ENCODE data around the gene SCAPER.
"Not testable (repeated sequence)": the region's sequence is repeated elsewhere in the genome, so short reads cannot be mapped to it uniquely, and the experiment has no call there.

SCAPER gene

DNA sequence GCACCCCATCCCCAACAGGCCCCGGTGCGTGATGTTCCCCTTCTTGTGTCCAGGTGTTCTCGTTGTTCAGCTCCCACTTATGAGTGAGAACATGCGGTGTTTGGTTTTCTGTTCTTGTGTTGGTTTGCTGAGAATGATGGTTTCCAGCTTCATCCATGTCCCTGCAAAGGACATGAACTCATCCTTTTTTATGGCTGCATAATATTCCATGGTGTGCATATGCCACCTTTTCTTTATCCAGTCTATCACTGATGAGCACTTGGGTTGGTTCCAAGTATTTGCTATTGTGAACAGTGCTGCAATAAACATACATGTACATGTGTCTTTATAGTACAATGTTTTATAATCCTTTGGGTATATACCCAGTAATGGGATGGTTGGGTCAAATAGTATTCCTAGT lies 217.5 kb downstream of the SCAPER start:
- in situ Hi-C loops (cut with HindIII; ENCODE audit: low sequenced_read_pairs), result not testable (repeated sequence)

DNA sequence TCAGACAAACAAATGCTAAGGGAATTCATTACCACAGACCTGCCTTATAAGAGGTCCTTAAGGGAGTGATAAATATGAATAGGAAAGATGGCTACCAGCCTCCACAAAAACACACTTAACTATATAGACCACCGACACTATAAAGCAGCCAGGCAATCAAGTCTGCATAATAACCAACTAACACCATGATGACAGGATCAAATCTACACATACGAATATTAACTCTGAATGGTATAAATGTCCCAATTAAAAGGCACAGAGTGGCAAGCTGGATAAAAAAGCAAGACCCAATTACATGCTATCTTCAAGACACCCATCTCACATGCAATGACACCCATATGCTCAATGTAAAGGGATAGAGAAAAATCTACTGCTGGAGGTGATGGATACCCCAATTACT lies 221.1 kb downstream of the SCAPER start:
- in situ Hi-C loops (cut with HindIII; ENCODE audit: low sequenced_read_pairs), result no loop called here

DNA sequence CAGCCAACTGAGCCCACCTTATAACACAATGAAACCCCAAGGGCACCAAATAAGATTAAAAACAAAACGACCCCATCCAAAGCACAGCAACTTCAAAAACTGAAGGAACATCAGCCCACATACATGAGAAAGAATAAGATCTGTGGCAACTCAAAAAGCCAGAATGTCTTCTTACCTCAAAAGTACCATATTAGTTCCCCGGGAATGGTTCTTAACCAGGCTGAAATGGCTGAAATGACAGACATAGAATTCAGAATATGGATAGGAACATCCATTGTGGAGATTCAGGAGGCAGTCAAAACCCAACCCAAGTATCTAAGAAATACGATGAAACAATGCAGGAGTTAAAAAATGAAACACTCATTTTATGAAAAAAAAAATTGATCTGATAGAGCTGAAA lies 222.3 kb downstream of the SCAPER start:
- in situ Hi-C loops (cut with HindIII; ENCODE audit: low sequenced_read_pairs), result no loop called here

DNA sequence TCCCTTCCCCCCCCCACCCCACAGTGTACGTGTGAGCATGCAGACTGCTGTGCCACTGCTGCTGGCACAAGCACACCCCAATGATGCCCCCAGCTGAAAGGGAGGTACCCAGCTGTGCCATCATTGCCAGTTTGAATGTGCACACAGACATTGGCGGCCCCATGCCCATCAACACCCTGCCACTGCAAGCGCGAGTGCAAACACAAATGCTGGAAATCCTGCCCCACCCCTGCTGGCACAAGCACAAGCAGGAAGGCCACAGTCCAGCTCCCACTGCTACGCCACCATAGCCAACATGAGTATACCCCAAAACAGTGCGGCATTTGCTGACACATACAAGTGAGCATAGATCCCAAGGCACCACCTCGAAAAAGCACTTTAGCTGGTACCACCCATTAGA lies 222.9 kb downstream of the SCAPER start:
- in situ Hi-C loops (cut with HindIII; ENCODE audit: low sequenced_read_pairs), result no loop called here

DNA sequence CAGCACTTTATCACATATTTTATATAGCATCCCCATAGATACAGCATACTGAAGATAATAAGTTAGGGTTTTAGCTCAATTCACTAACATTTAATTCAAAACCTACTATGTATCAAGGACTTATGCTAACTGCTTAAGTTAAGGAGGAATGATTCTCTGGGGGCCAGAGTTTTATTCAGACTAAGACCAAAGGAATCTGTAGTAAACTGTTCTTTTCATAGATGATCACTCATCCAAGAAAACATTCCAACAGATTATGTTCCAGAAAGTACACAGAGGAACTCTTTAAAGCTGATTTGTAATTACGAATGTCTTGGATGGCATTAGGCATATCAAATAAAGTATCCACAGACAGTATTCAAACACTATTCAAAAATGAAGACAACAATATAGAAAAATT lies 226.4 kb downstream of the SCAPER start:
- in situ Hi-C loops (cut with HindIII; ENCODE audit: low sequenced_read_pairs), result no loop called here

DNA sequence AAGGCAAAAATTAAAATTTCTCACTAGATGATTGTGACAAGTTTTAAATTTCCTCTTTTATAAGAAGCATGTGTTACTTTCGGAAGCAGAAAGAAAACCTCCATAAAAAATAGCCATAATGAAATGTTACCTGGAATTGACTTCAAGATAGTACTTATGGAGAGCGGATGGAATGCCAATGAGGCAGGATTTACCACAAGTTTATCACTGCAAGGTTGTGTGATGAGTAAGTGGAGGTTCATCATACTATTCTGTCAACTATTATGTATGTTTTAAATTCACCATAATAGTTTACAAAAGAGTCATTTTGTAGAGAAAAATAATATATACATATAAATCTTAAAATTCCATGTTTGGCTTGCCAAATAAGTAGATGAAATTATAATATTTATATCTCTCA lies 230.3 kb downstream of the SCAPER start:
- in situ Hi-C loops (cut with HindIII; ENCODE audit: low sequenced_read_pairs), result no loop called here

DNA sequence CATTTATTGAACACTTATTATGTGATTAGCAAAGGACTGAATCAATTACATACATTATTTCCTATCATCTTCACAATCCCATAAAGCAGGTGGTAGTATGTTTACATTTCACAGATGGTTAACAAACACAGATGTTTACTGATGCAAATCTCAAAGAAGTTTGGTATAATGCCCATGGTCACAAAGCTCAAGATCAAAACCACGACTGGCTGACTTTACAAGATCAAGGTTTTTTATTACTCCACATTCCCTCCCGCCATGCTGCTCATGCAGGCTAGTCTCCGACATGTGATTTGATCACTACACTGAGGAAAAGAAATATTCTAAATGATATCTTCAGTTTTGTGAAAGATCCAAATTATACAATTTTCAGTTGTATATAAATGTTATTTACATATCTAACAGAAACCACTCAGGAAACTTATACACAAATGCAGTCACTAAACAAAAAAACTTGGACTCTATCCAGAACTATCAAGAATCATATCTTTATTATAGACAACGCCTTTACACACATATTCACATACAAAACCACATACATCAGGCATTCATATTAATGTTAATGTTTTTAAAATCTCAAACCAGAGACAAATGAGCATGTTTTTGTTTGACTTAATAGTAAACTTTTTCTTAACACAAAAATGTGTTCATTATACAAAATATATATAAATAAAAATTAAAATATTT lies 235.5 kb downstream of the SCAPER start:
- in situ Hi-C loops (cut with HindIII; ENCODE audit: low sequenced_read_pairs), result no loop called here

DNA sequence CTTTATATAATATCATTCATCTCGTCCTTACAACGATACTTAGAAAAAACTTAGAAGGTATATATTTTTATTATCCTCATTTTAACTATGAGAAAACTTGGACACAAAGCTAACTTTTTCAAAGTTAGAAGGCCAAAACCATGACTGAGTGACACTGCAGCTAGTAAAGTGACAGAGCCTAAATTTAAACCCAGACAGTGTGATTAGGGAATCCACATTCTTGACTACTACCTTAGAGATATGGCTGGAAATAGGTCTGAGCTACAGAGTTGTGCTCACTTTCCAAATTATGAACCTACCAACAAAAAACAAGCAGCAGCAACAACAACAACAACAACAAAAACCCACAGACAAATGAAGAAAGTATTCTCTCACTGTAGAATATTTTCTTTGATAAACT lies 236.2 kb downstream of the SCAPER start:
- in situ Hi-C loops (cut with HindIII; ENCODE audit: low sequenced_read_pairs), result no loop called here

DNA sequence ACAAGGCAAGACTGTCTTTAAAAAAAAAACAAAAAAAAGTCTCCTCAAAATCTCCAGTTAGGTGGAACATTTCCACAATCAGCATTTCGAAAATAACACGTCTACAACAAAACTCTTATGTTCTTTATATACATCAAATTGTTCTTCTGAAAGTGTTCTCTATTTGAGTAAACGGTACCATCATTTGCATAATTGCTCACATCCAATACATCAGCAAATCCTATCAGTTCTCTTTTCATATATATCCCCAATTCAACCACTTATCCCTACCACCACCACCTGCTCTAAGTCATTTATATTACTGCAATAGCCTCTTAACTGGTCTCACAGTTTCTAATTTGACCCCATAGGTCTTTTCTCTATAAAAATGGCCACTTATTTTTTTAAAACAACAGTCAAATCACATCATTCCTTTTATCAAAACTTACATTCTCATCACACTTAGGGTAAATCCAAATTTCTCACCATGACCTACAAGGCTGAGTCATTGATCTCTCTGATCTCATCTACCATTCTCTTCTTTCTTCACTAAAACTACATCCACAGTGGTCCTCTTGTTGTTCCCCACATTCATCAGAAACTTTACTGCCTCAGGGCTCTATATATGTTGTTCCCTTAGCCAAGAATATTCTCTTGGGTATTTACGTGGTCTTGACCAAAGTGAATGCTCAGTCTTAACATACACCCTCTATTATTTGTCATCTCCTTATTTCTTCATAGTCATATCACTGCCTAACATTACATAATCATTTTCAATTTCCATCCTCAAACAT lies 237.0 kb downstream of the SCAPER start:
- in situ Hi-C loops (cut with HindIII; ENCODE audit: low sequenced_read_pairs), result no loop called here

DNA sequence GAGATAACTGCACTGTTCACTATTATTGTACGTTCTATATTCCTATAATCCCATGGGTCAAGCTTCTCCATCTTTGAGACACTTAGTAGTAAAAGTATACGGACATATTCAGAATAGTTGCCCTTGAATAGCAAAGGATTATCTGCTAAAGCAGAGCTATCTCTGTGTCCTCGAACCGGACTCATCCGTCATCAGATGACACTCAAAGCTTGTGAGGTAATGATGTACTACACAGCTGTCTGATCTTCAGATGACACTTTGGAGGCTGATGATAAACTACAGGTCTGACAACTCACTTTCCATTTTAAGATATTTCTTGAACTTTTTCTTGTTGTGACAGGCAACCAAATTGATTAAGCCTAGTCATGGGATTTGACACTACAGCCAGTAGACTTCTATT lies 240.2 kb downstream of the SCAPER start:
- in situ Hi-C loops (cut with HindIII; ENCODE audit: low sequenced_read_pairs), result no loop called here

DNA sequence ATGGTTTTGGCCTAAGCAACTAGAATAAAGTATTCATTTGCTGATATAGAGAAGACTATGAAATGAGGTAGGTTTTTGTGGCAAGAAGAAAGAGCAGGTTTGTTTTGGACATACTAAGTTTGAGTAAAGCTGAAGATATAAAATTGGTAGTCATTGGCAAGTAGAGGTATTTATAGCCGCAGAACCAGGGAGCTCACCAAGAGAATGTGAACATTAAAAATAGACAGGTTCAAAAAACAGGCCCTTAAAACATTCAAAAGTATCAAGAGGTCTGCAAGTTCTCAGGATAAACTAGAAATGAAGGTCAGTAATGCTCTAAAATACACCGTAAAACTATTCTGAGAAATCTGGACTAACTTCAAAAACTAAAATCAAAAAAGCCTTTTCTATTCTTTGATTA lies 240.7 kb downstream of the SCAPER start:
- in situ Hi-C loops (cut with HindIII; ENCODE audit: low sequenced_read_pairs), result no loop called here

DNA sequence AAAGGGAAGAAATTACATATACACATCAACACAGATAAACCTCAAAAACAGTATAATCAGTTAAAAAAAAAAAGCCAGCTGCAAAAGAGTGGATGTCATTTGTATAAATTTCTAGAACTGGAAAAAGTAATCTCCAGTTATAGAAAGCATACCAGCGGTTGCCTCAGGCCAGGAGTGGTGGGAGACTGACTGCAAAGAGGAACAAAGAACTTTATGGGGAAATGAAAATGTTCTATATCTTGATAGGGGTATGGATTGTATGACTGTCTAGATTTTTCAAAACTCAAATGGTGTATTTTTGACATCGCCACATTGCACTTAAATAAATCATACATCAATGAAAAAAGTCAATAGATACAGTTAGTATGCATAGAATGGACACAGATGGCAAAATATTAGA lies 241.6 kb downstream of the SCAPER start:
- in situ Hi-C loops (cut with HindIII; ENCODE audit: low sequenced_read_pairs), result no loop called here

DNA sequence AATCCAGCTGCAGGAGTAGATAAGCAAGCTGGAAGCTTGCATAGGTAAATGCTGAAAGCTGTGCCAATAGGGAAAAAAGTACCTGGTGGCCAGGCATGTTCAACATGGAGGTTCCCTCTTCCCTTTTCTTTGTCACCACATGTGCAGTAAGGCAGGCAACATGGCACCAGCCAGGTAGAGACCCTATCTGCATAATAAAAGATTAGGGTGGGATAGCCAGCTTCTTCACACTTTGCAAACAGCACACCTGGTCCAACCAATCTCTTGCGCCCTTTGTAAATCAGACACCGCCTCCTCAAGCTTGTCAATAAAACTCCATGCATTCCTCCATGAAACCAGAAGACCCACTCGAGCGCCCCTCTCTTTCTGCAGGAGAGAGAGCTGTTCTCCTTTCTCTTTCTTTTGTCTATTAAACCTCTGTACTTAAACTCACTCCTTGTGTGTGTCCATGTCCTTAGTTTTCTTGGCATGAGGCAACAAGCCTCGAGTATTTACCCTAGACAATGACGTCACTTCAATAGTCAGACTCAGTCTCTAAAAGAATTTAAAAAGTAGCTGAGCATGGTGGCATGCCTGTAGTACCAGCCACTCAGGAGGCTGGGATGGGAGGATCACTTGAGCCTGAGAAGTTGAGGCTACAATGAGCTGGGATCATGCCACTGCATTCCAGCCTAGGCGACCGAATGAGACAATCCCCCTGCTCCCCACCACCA lies 256.3 kb downstream of the SCAPER start:
- in situ Hi-C loops (cut with HindIII; ENCODE audit: low sequenced_read_pairs), result no loop called here

DNA sequence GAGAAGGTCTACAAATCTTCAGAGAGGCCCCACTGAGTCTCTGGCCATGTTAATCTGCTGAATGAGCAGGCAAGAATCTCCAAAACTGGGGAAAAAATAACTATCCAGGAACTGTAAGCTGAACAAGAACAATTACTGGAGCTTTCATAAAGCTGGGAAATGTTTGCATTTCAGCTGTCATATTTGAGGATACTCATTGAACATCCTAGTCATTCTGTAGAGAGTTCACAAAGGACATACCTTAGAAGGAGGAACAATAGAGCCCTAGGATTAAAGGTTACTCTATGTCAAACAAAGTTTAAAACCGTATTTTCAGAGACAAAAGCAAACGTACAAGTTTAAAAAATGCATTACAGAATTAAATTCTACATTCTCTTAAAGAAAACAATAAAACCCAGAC lies 257.5 kb downstream of the SCAPER start:
- in situ Hi-C loops (cut with HindIII; ENCODE audit: low sequenced_read_pairs), result no loop called here

DNA sequence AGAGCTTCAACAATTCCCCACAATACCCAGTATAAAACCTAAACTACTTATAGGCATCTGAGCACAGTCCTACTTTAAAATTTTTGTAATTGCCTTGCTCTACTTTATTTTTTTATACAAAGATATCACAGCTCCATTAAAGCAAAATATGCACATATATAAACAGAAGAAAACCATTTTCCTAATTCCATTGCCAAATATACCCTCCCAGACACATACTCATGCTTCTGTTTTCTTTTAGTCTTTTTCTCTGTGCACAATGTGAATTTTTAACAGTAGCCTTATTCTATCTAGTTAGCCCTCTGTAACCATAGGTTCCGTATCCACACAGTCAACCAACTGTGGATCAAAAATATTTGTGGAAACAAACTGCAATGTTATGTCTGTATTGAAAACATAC lies 260.5 kb downstream of the SCAPER start:
- in situ Hi-C loops (cut with HindIII; ENCODE audit: low sequenced_read_pairs), result no loop called here

DNA sequence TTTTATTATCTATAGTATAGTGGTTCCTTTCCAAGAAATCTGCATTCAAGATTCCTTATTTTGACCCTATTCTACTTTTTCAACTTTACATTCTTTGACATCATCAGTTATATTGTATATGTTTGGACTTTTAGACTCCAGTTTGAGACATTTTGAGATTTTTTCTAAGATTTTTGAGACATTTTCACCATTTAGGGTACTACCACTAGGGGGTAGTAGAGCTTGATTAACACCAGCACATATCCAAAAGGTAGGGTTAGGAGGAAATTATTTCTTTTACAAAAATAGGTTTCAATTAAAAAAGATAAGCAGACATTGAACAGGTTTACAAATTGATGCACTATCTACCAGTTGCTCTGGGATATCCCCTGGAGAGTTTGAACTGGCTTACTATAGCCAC lies 262.5 kb downstream of the SCAPER start:
- in situ Hi-C loops (cut with HindIII; ENCODE audit: low sequenced_read_pairs), result no loop called here

DNA sequence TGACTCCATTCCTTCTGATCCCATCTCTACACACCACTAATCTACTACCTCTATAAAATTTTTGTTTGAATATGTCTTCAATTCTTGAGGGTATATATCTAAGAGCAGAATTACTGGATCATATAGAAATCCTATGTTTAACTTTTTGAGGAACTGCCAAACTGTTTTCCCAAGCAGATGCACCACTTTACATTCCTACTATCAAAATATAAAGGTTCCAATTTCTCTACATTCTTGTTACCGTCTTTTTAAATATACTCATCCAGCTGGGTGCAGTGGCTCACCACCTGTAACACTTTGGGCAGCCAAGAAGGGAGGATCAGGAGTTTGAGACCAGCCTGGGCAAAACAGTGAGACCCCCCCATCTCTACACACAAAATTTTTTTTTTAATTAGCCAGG lies 268.0 kb downstream of the SCAPER start:
- in situ Hi-C loops (cut with HindIII; ENCODE audit: low sequenced_read_pairs), result no loop called here

DNA sequence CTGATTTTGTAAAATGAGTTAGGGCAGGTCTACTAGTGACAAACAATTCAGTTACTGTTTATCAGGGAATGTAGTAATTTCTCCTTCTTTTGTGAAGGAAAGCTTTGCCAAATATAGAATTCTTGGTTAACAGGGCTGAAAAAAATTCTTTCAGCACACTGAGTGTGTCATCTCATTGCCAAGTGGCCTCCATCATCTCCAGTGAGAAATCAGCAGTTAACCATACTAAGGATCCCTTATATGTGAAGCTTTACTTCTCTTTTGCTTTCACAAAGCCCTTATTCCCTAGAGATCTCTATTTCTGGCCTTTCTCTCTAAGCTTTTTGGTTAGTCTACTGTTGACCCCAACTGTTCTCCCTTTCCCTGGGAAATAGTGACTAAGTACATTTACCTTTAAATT lies 269.1 kb downstream of the SCAPER start:
- in situ Hi-C loops (cut with HindIII; ENCODE audit: low sequenced_read_pairs), result no loop called here

DNA sequence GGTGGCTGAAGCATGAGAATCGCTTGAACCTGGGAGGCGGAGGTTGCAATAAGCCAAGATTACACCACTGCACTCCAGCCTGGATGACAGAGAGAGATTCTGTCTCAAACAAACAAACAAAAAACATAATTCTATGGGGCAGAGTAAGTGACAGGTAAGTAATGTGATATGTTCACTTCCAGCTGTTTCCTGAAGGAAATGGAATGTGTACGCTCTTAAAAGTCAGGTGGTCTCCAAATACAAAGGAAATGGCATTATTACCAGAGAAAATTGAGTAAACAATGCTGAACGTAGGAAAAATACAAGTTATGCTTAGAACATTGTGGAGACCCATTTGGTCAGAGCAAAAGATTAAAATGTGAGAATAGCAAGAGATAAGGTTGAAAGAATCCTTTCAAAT lies 278.5 kb downstream of the SCAPER start:
- in situ Hi-C loops (cut with HindIII; ENCODE audit: low sequenced_read_pairs), result no loop called here

DNA sequence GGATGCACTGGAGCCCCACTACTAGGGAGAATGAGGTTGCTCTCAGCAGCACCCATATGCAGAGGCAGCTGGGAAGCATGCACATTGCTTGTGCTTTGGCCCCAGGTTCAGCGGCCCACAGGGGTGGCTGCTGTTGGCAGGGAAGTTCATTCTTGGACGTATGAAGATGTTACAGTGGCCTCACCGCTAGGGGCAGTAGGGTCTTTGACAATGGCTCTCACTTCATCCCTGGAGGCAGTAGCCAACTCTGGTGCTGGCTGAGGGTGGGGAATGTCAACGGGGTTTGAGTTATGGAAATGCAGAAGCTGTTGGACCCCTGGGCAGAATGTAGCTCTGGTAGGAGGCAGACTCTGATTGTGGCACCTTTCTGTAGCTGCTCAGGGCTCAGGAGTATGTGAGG lies 279.9 kb downstream of the SCAPER start:
- in situ Hi-C loops (cut with HindIII; ENCODE audit: low sequenced_read_pairs), result no loop called here

DNA sequence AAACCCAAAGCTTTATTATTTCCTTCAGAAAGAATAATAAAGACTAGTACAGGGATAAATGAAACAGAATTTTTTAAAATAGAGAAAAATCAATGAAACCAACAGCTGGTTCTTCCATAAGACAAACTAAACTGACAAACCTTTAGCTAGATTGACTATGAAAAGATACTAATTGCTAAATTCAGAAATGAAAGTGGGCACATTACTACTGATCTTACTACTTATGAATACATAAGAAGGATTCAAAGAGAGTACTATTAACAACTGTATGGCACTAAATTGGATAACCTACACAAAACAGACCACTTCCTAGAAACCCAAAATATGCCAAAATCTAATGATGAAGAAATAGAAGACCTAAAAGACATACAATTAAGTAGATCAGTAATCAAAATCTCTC lies 290.4 kb downstream of the SCAPER start:
- in situ Hi-C loops (cut with HindIII; ENCODE audit: low sequenced_read_pairs), result no loop called here
